ENCODE measurements around the gene CEMIP.

CEMIP gene

GRCh38 chr15:80904998-80905397 lies 125.8 kb downstream of the CEMIP start:
- no peak overlapping the region for H3K4me3 ChIP-seq
- TF ChIP-seq CTCF (IDR thresholded peaks at IDR 0.05), result no peak
- peaks cover 26 to 73% (median 34%) of the 10 kb centered on the region in 3 donors for H3K36me3 ChIP-seq
- H3K9me3 ChIP-seq, result peaks cover 0 to 6% (median 5%) of the 10 kb centered on the region in 3 donors
- no peaks in the 10 kb centered on the region for H3K27me3 ChIP-seq
- no peaks in the 10 kb centered on the region for H3K4me1 ChIP-seq
- intact Hi-C loops (cut with DNase I; ENCODE audit: low total_unique reads), result no loop called here
- no peak overlapping the region for H3K27ac ChIP-seq
- DNase-seq, result no peak

DNA sequence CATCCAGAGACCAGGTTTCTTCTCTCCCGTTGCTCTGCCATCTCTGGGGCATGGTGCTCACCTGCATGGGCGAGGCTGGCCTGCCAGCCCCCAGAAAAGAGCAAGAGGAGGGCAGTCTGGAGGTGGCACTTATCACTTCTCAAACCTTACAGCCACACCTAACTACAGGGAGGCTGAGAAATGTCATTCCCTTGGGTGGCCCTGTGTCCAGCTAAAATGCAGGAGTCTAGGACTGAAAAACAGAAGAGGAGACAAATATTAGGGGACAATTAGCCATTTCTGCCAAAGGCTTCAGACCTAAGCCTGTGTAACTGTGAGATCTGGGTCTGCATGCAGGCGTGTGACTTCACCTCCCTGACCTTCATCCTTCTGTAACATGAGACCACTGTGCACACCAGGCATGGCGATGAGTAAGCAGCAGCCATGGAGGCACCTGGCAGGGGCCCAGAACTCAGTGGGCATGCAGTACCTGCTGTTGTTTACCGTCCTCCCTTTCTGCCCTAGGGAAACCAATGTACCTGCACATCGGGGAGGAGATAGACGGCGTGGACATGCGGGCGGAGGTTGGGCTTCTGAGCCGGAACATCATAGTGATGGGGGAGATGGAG lies 127.1 kb downstream of the CEMIP start:
- intact Hi-C loops (cut with DNase I; ENCODE audit: low total_unique reads), result no loop called here
- Histone ChIP-seq H3K27ac (no peak overlapping the region), H3K36me3 (peaks cover 32 to 85% (median 46%) of the 10 kb centered on the region in 3 donors), H3K4me3 (no peak overlapping the region), H3K4me1 (no peaks in the 10 kb centered on the region), H3K9me3 (peaks cover 0 to 6% (median 5%) of the 10 kb centered on the region in 3 donors), H3K27me3 (no peaks in the 10 kb centered on the region)
- no peak for DNase-seq
- TF ChIP-seq CTCF (IDR thresholded peaks at IDR 0.05), result no peak

- no peak for DNase-seq
- Histone ChIP-seq H3K27ac (no peak overlapping the region), H3K36me3 (peaks cover 23 to 41% (median 40%) of the 10 kb centered on the region in 3 donors), H3K4me3 (no peak overlapping the region), H3K27me3 (no peaks in the 10 kb centered on the region), H3K9me3 (peaks cover 0 to 6% (median 5%) of the 10 kb centered on the region in 3 donors), H3K4me1 (no peaks in the 10 kb centered on the region)
- no peak for TF ChIP-seq CTCF (IDR thresholded peaks at IDR 0.05)
- intact Hi-C loops (cut with DNase I; ENCODE audit: low total_unique reads), result no loop called here
These were observed 132.7 kb downstream of the CEMIP start for GRCh38 chr15:80911821-80912220.

- Histone ChIP-seq H3K27ac (no peak overlapping the region), H3K36me3 (peaks cover 23 to 33% (median 33%) of the 10 kb centered on the region in 3 donors), H3K4me3 (no peak overlapping the region), H3K27me3 (no peaks in the 10 kb centered on the region), H3K9me3 (peaks cover 0 to 6% (median 5%) of the 10 kb centered on the region in 3 donors), H3K4me1 (no peaks in the 10 kb centered on the region)
- no peak for TF ChIP-seq CTCF (IDR thresholded peaks at IDR 0.05)
- intact Hi-C loops (cut with DNase I; ENCODE audit: low total_unique reads), result no loop called here
- DNase-seq, result no peak
These were observed 133.5 kb downstream of the CEMIP start for GRCh38 chr15:80912673-80913072.

DNA sequence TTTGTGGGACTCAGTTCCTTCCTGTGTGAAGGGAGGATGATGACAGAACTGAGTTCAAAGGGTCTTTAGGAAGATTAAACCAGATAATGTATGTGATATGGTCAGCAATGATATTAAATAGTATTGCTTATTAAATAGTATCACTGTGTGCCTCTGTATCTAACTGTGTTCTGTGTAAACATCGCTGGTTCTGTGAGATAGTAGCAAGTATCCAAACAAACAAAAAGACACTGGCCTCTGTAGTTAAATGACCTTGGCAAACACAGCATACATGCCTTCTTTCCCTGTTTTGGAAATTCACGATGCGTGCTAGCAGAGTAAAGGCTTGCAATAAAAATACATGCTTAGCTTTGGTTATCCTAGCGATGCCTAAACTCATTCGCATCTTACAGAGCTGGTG lies 134.4 kb downstream of the CEMIP start:
- H3K4me1 ChIP-seq, result no peaks in the 10 kb centered on the region
- no peaks in the 10 kb centered on the region for H3K27me3 ChIP-seq
- no peak overlapping the region for H3K4me3 ChIP-seq
- no peak for DNase-seq
- peaks cover 20 to 26% (median 24%) of the 10 kb centered on the region in 3 donors for H3K36me3 ChIP-seq
- H3K27ac ChIP-seq, result no peak overlapping the region
- intact Hi-C loops (cut with DNase I; ENCODE audit: low total_unique reads), result no loop called here
- H3K9me3 ChIP-seq, result peaks cover 0 to 6% (median 5%) of the 10 kb centered on the region in 3 donors
- TF ChIP-seq CTCF (IDR thresholded peaks at IDR 0.05), result no peak

Measured in tibial artery (tissue), 4 donors.